H9 (cell line): ENCODE data around the gene LGALS7. TPM values are rescaled to one million over a fixed set of nuclear protein-coding genes. Genes with fewer than 3 reads are reported as not detected.

Source experiments
- DNase-seq: peaks from one replicate; pipeline ENCODE4 v3.0.0-alpha.2; 2017
- H2AFZ ChIP-seq: one replicate; pipeline ENCODE4 v1.6.1; 2013; ENCODE audit warnings: mild to moderate bottlenecking, low read length, control low read depth, moderate library complexity
- H2AK5ac ChIP-seq: 2 replicates; pipeline ENCODE4 v1.6.1; 2013; ENCODE audit warnings: low read length, control low read depth, mixed read lengths; ENCODE audit not compliant: insufficient read length
- H2BK120ac ChIP-seq: one replicate; pipeline ENCODE4 v1.6.1; 2013; ENCODE audit warnings: low read depth, mild to moderate bottlenecking, low read length, control low read depth, inconsistent platforms; ENCODE audit not compliant: poor library complexity, severe bottlenecking
- H2BK12ac ChIP-seq: 2 replicates; pipeline ENCODE4 v1.6.1; 2013; ENCODE audit warnings: low read length, control low read depth, mixed read lengths, low read depth; ENCODE audit not compliant: insufficient read length
- H2BK15ac ChIP-seq: 2 replicates; pipeline ENCODE4 v1.6.1; 2013; ENCODE audit warnings: low read depth, low read length, control low read depth
- H2BK20ac ChIP-seq: one replicate; pipeline ENCODE4 v1.6.1; 2013; ENCODE audit warnings: low read depth, mild to moderate bottlenecking, low read length, control low read depth, inconsistent platforms; ENCODE audit not compliant: poor library complexity, severe bottlenecking
- H2BK5ac ChIP-seq: 2 replicates; pipeline ENCODE4 v1.6.1; 2013; ENCODE audit warnings: low read length, control low read depth, mixed read lengths; ENCODE audit not compliant: insufficient read length
- H3K14ac ChIP-seq: 2 replicates; pipeline ENCODE4 v1.6.1; 2013; ENCODE audit warnings: low read length, control low read depth; ENCODE audit not compliant: insufficient read depth
- H3K18ac ChIP-seq: 2 replicates; pipeline ENCODE4 v1.6.1; 2013; ENCODE audit warnings: low read depth, mild to moderate bottlenecking, mixed read lengths, low read length, control low read depth; ENCODE audit not compliant: insufficient read length
- H3K23ac ChIP-seq: 2 replicates; pipeline ENCODE4 v1.6.1; 2013; ENCODE audit warnings: low read length, control low read depth, mixed read lengths, low read depth; ENCODE audit not compliant: insufficient read length
- H3K23me2 ChIP-seq: 2 replicates; pipeline ENCODE4 v1.6.1; 2013; ENCODE audit warnings: low read depth, mild to moderate bottlenecking, mixed read lengths, low read length, control low read depth; ENCODE audit not compliant: insufficient read length, poor library complexity, severe bottlenecking
- H3K27ac ChIP-seq: 2 replicates; pipeline ENCODE4 v1.5.1; 2013; ENCODE audit warnings: low read length, control low read depth, mixed read lengths, low read depth; ENCODE audit not compliant: insufficient read length
- H3K27me3 ChIP-seq: 2 replicates; pipeline ENCODE4 v1.6.1; 2013; ENCODE audit warnings: low read length, control low read depth, inconsistent platforms; ENCODE audit not compliant: insufficient read depth
- H3K4ac ChIP-seq: 2 replicates; pipeline ENCODE4 v1.6.1; 2013; ENCODE audit warnings: low read depth, mild to moderate bottlenecking, control low read depth, inconsistent platforms, low read length, moderate library complexity
- H3K4me1 ChIP-seq: 2 replicates; pipeline ENCODE4 v1.6.1; 2013; ENCODE audit warnings: low read length, control low read depth, inconsistent platforms; ENCODE audit not compliant: insufficient read depth
- H3K4me2 ChIP-seq: 2 replicates; pipeline ENCODE4 v1.6.1; 2013; ENCODE audit warnings: low read length, control low read depth, mixed read lengths; ENCODE audit not compliant: insufficient read length, insufficient read depth
- H3K56ac ChIP-seq: 2 replicates; pipeline ENCODE4 v1.6.1; 2013; ENCODE audit warnings: low read depth, mild to moderate bottlenecking, mixed read lengths, low read length, control low read depth; ENCODE audit not compliant: insufficient read length
- H3K79me1 ChIP-seq: 2 replicates; pipeline ENCODE4 v1.6.1; 2013; ENCODE audit warnings: low read depth, mild to moderate bottlenecking, moderate library complexity, low read length, control low read depth, inconsistent platforms; ENCODE audit not compliant: insufficient read depth, poor library complexity, severe bottlenecking
- H3K79me2 ChIP-seq: 2 replicates; pipeline ENCODE4 v1.6.1; 2013; ENCODE audit warnings: low read length, control low read depth, inconsistent platforms; ENCODE audit not compliant: insufficient read depth
- H3K9ac ChIP-seq: 2 replicates; pipeline ENCODE4 v1.6.1; 2013; ENCODE audit warnings: low read length, control low read depth, mixed read lengths; ENCODE audit not compliant: insufficient read length; ENCODE audit errors: extremely low read depth
- H3K9me3 ChIP-seq: one replicate; pipeline ENCODE4 v1.6.1; 2013; ENCODE audit warnings: low read depth, low read length, inconsistent platforms; ENCODE audit not compliant: control insufficient read depth
- H3T11ph ChIP-seq: one replicate; pipeline ENCODE4 v1.6.1; 2013; ENCODE audit warnings: mild to moderate bottlenecking, low read length, control low read depth, inconsistent platforms
- H4K20me1 ChIP-seq: one replicate; pipeline ENCODE4 v1.6.1; 2013; ENCODE audit not compliant: control insufficient read depth, insufficient read length, insufficient read depth
- H4K5ac ChIP-seq: 2 replicates; pipeline ENCODE4 v1.6.1; 2013; ENCODE audit warnings: low read depth, mild to moderate bottlenecking, mixed read lengths, low read length, control low read depth; ENCODE audit not compliant: insufficient read length
- H4K8ac ChIP-seq: replicated peaks from 2 replicates; pipeline ENCODE4 v1.6.1; 2013; ENCODE audit warnings: low read length, control low read depth, mixed read lengths, low read depth; ENCODE audit not compliant: insufficient read length
- H4K91ac ChIP-seq: 2 replicates; pipeline ENCODE4 v1.6.1; 2013; ENCODE audit warnings: low read depth, mild to moderate bottlenecking, moderate library complexity, mixed read lengths, low read length, control low read depth; ENCODE audit not compliant: insufficient read length
- H3K27ac Mint-ChIP-seq, 3 experiments: 2 replicates in 2 of 3; 3 replicates in 1 of 3; pipeline ENCODE4 v1.8.0; 2020 to 2021; ENCODE audit warnings: mixed read lengths in 3 of 3, mild to moderate bottlenecking in 1 of 3, moderate library complexity in 1 of 3
- H3K27me3 Mint-ChIP-seq: 2 replicates; pipeline ENCODE4 v1.8.0; 2021; ENCODE audit warnings: low read depth, mild to moderate bottlenecking, moderate library complexity, mixed read lengths
- H3K36me3 Mint-ChIP-seq, 3 experiments: 2 replicates in 2 of 3; 3 replicates in 1 of 3; pipeline ENCODE4 v1.8.0; 2020 to 2021; ENCODE audit warnings: low read depth in 3 of 3, mixed read lengths in 3 of 3; ENCODE audit not compliant: insufficient read depth in 1 of 3
- H3K4me1 Mint-ChIP-seq, 2 experiments: 2 replicates each; pipeline ENCODE4 v1.8.0; 2020; ENCODE audit warnings: mixed read lengths in 2 of 2
- H3K4me3 Mint-ChIP-seq, 2 experiments: 2 replicates in 1 of 2; 3 replicates in 1 of 2; pipeline ENCODE4 v1.8.0; 2020 to 2021; ENCODE audit warnings: mild to moderate bottlenecking in 2 of 2, mixed read lengths in 2 of 2, moderate library complexity in 1 of 2
- H3K9me3 Mint-ChIP-seq, 2 experiments: 2 replicates in 1 of 2; 3 replicates in 1 of 2; pipeline ENCODE4 v1.8.0; 2020; ENCODE audit warnings: mild to moderate bottlenecking in 2 of 2, mixed read lengths in 2 of 2, moderate library complexity in 1 of 2
- CTCF ChIP-seq: fragments of 200-600 bp; sonication (generic); conservative IDR thresholded peaks from 3 replicates; pipeline ENCODE4 v1.8.0; 2021; ENCODE audit warnings: antibody characterized with exemption, mild to moderate bottlenecking
- WGBS: extraction: QIAGEN DNeasy Blood & Tissue Kit; methylation state at CpG from one replicate; pipeline ENCODE4 v1.1.7; 2013; ENCODE audit warnings: missing lambda C conversion rate, low lambda C conversion rate, mixed read lengths; ENCODE audit not compliant: insufficient read length; ENCODE audit errors: extremely low coverage; 5-methylcytosine and 5-hydroxymethylcytosine counted together
- total RNA-seq: library from RNA; stranded (reverse); gene quantifications from 2 replicates; pipeline ENCODE4 v1.2.1, GENCODE V29; 2021

Gene LGALS7
- total RNA-seq, 1 experiment from 2014 or later, result not detected

GRCh38 chr19:38793671-38794070 lies 20.4 kb upstream of the LGALS7 start:
- Histone ChIP-seq H2AK5ac (no peak overlapping the region), H3K79me2 (no peaks in the 10 kb centered on the region), H3K4me2 (no peak overlapping the region), H4K91ac (no peak overlapping the region), H2BK120ac (no peak overlapping the region), H2BK5ac (no peak overlapping the region), H3K9ac (no peak overlapping the region), H3K27me3 (no peaks in the 10 kb centered on the region), H4K8ac (no peak overlapping the region), H3K4me1 (0 out of 2 replicates have a peak, but pooled peaks cover 3% of the 10 kb centered on the region), H3K56ac (no peak overlapping the region), H3K27ac (no peak overlapping the region), H3K14ac (no peak overlapping the region), H2BK15ac (no peak overlapping the region), H3K4ac (no peak overlapping the region), H3K23ac (no peak overlapping the region), H4K20me1 (no peaks in the 10 kb centered on the region), H3K79me1 (no peaks in the 10 kb centered on the region), H2BK12ac (no peak overlapping the region), H2AFZ (no peak overlapping the region), H3T11ph (no peak overlapping the region), H4K5ac (no peak overlapping the region), H3K18ac (no peak overlapping the region), H2BK20ac (no peak overlapping the region), H3K9me3 (no peaks in the 10 kb centered on the region), H3K23me2 (no peaks in the 10 kb centered on the region)
- no peak for DNase-seq
- H3K9me3 Mint-ChIP-seq, result peaks cover 0 to 5% of the 10 kb centered on the region in 2 experiments; a peak in 3 of 5 replicates
- H3K36me3 Mint-ChIP-seq, result no peaks in the 10 kb centered on the region
- H3K4me1 Mint-ChIP-seq, result peaks cover 4 to 7% of the 10 kb centered on the region in 2 experiments
- TF ChIP-seq CTCF, result no peak
- WGBS, result no CpG with 5 or more reads among the region's 5 CpGs
- H3K27me3 Mint-ChIP-seq, result peaks cover 2% of the 10 kb centered on the region; the same call in 1 of the 2 replicates
- H3K27ac Mint-ChIP-seq, result no peak overlapping the region
- no peak overlapping the region for H3K4me3 Mint-ChIP-seq
